Right renal pelvis (tissue), 4 donors: ENCODE results near the gene PTPRE. TPM values are rescaled to one million over a fixed set of nuclear protein-coding genes. Genes with fewer than 3 reads are reported as not detected.

Source experiments
- DNase-seq, 4 donors: peaks; one replicate each; pipeline ENCODE4 v3.0.0-alpha.2; 2013; ENCODE audit warnings: low read depth in 4 of 4, low spot score in 3 of 4, missing footprints in 1 of 4
- polyA plus RNA-seq, 4 donors: library from polyadenylated mRNA; unstranded; fragments of 120-200 nt; gene quantifications; one replicate each; pipeline ENCODE4 v1.2.1, GENCODE V29; 2013; ENCODE audit not compliant: insufficient read length in 4 of 4

PTPRE gene, protein sequence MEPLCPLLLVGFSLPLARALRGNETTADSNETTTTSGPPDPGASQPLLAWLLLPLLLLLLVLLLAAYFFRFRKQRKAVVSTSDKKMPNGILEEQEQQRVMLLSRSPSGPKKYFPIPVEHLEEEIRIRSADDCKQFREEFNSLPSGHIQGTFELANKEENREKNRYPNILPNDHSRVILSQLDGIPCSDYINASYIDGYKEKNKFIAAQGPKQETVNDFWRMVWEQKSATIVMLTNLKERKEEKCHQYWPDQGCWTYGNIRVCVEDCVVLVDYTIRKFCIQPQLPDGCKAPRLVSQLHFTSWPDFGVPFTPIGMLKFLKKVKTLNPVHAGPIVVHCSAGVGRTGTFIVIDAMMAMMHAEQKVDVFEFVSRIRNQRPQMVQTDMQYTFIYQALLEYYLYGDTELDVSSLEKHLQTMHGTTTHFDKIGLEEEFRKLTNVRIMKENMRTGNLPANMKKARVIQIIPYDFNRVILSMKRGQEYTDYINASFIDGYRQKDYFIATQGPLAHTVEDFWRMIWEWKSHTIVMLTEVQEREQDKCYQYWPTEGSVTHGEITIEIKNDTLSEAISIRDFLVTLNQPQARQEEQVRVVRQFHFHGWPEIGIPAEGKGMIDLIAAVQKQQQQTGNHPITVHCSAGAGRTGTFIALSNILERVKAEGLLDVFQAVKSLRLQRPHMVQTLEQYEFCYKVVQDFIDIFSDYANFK
- 1 to 10 TPM; 5.5 to 6.8 (median 6.2) TPM for polyA plus RNA-seq

DNA sequence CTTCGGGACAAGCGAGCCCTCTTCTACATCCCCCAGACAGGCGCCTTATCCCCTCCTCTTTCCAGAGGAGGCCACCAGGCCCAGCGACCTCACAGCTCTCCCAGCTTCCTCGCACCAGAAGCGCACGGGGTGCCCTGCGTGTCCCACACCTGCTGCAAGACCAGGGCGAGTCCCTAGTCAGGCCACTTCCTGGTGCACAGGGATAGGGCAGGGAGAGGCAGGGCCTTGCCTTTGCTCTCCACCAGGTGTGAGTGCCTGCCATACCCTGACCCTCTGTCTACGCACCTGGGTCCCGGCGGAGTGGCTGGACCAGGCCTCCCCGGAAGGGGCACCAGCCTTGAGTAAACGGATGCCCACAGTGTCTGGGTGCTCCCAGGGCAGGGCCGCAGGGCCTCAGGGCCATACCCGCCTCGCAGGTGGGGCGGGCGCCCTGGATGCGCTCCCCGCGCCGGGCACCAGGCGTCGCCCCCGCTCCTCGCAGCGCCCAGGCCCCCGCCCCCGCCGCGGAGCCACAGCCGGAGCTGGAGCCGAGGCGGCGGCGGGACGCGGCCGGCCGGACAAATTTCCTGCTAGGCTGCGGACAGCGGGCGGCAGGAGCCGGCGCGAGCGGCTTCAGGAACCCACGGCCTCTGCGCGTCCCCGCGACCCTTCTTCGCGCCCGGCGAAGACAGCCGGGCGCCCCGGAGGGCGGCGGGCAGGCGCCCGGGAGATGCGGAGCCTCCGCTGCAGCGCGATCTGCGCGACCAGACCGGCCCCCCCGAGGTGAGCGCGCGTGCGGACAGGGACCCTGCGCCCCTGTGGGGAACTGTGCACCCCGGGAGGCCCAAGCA, at the start of gene PTPRE:
Gene PTPRE, plus strand, starts transcription at position 556 of the 830 bp plus-strand sequence. CDS start 133,779 bp downstream, outside the sequence.
- peak in 3 of 4 donors; percentile 35 to 56 (median 43) for DNase-seq

DNA sequence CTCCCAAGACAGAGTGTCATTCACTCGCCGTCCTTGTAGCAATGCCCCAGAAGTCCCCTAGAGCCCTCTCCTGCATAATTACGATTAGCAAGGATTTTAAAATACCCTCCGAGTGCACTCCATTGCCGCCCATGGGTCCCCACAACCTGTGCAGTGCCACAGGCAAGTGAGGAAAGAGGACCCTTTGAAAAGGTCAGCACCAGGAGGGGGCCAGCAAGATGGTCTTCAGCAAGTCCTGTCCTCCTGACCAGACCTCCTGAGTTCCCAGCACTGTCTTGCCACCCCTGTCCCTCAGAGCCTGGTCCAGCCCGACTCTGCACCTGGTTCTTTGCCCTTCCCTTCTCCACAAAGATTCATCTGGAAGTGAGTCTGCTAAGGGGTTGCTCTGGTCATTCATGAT, 46.3 kb upstream of the PTPRE start:
- no peak for DNase-seq

DNA sequence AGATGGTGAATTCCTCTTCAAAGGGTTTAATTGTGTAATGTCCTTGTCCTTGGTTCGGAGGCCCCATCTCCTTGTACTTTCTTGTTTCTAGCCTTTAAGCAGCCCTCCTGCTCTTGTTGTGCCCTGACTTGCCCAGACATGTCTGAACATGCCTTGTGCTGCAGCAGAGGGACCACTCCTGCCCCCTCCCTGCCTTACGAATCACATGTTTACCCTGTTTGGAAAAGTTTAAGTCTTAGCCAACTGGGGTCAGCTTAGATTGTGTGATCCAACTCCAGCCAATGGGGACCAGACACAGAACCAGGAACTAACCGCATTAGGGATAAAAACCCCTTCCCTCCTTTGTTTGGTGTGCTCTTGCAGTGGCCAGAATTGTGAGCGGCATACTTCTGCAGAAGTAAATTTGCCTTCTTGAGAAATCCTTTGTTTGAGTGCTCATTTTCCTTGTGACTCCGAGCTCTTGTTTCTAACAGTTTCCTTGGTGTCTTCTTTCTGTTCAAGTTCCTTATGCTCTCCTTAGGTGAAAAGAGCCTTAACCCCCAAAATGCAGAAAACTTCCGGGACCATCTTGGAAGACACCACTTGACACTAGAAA, 43.6 kb upstream of the PTPRE start:
- DNase-seq: no peak

DNA sequence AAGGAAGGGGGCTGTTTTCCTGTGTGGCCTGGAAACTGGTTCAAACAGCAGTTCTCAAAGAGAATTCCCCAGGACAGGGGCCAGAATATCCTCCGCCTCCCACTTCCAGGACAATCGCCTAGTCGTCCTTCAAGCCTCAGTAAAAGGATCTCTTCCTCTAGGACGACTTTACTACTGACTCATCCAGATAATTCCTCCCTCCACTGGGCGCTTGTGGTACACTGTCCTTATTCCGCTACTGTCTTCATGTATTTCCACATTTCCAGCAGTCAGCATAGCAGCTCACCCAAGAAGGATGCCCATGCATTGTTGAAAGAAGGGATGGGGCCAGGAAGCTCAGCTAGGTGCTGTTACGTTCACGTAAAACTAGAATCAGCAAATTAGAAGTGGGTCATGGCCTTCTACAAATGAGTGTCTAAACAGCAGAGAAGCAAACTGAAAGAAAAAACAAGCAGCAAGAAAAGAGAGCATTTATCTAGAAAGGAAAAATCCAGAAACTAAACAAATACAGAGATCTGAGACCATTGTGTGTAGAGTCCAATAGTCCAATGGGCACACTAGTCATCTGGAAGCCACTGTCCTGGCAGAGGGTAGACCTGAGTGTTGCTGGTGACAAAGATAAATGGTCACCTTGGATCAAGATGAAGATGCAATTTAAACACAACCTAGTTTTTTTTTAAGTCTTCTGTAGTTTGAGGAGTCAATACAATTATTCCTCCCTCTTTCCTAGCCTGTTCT, 40.5 kb upstream of the PTPRE start:
- no peak for DNase-seq

DNA sequence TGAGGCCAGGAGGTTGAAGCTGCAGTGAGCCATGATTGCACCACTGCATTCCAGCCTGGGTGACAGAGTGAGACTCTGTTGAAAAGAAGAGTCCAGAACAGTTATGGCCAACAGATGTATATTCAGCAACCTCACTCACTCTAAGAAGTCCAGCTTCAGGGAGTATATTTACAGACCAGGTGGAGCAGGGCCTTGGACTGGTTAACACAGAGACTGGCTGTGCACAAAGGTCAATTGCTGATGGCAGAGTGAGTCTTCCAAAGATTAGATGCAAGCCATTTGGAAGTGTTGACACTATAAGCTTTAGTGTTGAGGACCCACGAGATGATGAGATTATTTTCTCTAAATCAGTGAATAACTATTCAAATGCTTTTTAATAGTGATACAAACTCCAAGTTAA, 39.1 kb upstream of the PTPRE start:
- no peak for DNase-seq

DNA sequence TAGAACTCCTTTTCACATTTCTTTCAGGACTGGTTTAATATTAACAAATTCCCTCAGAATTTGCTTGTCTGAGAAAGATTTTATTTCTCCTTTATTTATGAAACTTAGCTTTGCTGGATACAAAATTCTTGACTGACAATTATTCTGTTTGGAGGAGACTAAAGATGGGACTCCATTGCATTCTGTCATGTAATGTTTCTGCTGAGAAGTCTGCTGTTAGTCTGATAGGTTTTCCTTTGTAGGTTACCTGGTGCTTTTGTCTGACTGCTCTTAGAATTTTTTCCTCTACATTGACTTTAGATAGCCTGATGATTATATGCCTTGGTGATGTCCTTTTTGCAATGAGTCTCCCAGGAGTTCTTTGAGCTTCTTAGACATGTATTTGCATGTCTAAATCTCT, 37.6 kb upstream of the PTPRE start:
- DNase-seq: no peak

DNA sequence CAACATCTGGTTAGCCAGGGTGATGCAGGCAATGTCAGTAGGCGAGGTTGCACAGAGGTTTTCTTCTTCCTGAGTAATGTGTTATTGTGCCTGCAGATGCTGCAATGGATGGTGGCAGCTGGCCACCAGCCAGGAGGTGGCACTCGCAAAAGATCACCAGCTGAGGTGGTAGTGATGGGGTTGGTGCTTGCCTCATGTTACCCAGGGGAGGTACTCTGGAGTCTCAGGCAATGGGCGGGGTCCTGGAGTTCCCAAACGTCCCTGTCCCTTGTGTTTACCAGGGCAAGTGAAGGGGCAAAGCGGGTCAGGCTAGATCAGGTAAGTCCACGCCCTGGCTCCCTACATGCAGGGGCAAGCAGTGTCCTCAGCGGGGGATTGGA, 35.3 kb upstream of the PTPRE start:
- DNase-seq: no peak

DNA sequence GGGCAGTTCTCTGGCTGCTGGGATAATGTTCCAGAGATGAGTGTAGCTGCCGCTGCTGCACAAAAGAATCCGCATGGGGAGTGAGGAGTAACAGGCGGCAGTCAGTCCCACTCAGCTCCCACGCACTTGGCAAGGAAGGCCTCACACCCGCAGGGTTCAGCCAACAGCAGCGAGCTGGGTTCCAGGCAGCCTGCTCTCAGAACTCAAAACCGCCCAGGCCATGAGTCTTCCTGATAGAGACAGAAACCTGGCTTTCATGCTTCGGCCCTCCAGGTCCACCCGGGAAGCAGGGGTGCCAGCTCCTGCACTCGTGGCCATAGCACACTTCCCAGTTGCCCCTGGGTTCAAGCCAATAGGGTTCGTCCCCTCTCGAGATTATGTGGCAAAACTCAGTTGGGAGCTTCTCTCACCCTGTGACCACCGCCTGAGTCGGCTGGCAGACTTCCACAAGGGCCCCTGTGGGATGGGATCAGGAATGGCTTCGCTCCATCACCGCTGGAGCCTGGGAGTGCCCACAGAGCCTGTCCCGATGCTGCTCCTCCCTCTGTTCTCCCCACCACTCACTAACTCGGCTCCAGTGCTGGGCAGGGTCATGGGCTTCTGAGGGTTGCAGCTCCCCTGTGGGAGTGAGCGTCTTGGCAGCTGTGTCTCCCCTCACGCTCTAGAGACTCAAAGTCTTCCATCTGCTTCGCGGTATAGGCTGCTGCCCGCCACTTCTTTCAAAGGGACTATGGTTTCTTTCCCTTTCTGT, 34.7 kb upstream of the PTPRE start:
- no peak for DNase-seq

DNA sequence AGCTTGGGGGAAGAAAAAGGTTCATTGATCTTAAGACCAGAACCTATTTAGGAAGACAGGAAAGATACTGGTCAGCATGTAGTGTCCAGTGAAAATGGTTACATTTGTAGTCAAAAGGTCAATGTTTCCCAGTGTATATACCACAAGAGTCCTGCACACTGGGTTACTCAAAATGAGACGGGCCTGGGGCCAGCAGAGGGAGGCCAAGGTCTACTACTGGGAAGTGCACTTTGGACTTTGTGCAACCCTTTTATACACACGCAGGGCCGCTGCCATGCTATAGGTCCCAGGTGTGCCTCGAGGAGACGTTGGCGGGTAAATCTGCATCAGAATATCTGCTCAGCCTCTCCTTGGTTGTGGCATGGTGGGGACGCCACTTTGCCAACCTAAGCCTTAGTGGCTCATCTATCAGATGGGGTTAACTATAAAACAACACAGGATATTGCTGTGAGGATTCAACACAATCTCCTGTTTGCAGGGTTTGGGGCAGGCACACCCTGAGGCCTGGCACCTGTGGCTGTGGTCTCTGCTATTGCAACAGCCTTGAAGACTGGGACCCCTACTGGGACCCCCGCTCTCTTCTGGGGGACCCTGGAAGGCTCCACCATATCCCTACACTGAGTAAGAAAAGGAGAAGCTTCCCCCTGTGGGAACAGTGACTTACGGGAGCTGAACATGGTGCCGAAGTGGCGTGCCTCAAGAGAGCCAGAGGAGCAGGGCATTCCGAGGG, 33.9 kb upstream of the PTPRE start:
- DNase-seq: no peak

DNA sequence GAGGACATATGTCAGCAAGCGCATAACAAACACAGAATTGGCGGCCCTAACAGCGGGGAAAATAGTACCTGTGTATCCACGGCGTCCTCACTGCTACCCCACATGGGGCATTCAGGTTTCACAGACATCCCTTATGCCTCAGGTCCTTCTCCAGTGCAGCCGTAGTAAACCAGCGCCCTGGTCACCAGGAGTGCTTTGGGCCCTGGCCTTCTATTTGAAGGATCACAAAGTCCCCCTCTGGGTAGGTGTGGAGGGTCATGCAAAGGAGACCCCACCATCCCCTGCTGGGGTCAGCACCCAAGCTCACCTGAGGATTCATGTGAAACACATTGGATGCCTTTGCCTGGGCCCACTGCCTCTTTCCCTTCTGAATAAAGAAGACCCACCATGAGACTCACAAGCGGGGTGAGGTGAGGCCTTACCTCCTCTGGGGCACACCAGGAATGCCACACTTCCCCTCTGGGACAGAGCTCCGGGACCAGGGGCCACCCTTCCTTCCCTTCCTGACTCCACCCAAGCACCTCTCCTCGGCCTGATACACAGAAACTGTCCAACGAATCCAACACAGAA, 32.9 kb upstream of the PTPRE start:
- no peak for DNase-seq

DNA sequence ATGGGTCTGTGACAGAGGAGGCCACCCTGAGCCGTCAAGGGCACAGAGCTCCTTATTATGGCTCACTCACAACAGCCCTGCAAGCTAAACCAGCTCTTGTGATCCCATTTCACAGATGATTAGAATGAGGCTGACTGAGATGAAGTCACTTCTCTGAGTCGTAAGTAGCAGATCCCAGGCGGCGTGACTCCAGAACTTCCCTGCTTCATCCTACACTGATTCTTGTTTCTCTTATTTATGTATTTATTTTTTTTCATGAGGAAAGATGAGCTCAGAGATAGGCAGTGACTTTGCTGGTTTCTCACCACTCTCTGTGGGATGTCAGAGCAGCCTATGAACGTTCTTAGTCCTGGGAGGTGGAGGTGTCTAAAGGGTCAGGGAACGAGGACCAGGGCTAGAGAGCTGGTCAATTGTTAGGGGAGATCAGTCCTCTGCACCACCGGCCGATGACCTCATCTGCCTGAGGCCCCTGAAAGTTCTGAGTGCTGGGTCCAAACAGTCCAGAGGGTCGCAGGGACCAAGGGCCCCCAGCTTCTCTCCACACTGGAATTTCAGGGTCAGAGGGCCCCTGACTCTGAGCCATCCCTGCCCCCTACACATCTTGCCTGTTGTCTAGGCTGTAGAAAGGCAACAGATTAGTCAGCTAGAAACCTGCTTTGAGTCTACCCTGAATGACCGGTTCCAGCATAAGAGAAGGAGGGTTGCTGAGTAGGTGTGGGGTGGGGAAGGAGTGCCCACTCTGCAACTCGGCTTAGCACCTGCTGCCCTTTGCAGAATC, 32.0 kb upstream of the PTPRE start:
- DNase-seq: no peak

DNA sequence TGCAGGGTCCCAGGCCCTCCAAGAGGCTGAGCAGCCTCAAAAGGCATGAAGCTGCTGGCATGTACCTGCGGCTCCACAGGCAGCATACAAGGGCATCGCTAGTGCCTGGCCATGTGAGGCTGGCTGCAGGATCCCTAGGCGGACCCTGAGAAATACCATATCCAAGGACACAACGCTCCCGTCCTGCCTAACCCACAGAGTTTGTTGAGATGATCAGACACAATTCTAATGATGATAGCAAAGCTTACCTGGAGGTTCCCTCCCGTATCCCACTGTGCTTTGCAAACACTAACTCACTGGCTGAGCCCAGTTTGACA, 31.5 kb upstream of the PTPRE start:
- no peak for DNase-seq

DNA sequence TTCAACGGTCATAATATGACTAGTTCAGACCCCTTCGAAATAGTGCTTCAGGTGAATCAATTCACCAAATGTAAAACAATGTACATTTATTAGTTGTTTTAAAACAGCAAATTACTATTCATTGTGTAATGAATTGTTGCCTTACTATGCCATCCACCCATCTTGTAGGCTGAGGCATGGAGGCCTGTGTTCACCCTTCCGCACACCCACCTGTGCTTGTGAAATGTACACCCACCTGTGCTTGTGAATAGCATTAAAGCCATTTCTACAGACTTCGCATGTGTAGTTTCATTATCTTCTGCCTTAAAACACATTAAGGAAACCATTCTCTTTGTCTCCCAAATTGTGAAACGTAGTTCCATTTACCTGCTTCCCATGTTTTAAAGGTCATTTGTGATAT, 31.0 kb upstream of the PTPRE start:
- no peak for DNase-seq

DNA sequence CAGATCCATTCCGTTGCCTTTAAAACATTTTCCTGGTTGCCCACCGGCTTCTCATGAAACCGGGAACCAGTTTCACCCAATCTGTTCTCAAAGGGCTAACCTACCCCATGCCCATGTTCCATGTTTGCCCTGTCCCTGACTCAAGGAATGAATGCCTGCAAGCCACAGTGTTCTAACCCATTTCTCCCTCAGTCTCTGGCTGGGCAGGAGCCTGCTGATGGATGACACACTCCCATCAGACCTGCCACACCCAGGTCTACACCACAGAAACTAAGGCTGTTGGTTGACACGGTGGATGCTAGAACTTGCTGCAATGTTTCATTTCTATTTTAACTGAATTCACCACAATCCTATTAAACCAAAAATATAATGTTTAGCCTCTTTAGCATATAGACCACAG, 29.8 kb upstream of the PTPRE start:
- no peak for DNase-seq

DNA sequence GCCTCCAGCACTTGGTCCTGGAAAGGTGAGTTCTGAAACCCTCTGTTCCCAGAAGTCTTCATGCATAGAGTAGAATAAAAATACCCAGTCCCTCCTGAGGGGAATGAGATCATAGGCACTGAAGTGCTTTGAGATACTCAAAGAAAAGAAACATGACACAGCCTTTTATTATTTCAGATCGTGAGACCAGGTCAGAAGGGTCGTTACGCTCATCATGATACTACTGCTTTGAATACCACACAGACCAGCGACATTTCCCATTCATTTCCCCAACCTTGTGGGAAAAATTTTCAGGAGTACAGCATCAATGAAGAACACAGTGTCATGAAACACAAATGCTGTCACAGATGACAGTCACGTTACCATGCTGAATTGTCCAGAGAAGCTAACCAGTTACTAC, 29.2 kb upstream of the PTPRE start:
- no peak for DNase-seq

DNA sequence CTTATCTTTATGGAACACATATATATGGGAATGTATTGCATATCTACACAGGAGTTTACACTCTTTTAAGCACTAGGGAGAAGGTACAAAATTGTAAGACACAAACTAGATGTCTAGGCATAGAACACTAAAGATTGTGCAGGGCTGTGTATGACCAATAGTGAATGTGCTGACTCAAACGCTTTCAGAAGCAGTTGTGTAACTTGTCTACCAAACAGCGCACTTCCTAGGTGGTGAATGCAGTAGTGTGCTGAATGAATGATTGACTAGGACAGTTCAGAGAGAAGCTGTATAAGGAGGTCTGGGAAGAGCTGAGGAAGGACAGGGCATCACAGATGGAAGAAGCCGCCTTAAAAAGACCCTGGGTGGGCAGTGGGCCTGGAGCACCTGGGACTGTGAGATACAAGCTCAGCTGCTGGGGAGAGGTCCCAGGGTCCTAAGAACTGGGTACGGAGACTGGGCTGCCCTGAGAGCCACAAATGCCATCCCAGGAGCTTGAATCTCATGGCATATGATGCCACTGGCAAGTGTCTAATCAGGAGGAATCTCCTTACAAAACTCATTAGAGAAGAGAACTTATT, 28.3 kb upstream of the PTPRE start:
- DNase-seq: no peak

DNA sequence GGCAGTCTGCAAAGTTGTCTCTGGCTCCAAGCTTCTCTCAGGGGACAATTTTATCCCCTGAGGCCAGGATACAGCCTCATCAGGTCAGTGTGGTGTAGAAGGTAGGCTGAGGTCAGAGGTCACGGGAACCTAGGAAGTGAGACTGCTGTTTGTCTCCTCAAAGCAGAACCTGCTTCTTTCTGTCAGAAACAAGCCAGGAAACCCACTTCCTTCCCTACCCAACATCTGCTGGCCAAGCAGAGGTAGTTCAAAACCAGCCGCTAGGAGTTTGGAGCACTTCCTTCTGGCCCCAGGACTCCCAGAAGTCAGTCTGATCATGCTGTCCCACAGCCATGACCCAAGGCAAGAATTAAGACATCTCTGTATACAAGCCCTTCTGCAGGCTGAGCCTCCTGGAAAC, 26.3 kb upstream of the PTPRE start:
- DNase-seq: no peak

DNA sequence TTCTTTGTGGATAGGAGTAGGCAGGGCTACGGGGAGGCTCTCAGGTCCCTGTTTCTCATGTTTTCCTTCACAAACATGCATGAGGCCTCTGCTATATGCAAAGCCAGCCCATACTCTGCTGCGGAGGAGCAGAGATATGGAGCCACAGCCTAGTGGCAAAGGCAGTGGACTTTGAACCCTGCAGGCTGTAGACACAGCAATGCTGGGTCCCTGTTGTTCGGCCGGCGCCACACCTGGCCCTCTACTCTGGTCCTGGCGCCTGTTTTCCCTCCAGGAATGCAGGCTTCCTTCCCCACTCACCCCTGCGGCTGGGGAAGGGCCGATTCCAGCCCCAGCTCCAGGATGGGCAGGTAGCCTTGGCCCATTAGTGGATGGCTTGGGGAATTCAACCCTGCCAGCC, 25.6 kb upstream of the PTPRE start:
- no peak for DNase-seq
